NCI-H1417 treated with DMSO at 0.1 percent for 48 hours (cell line): ENCODE measurements around the gene LARP6.
"Not testable (repeated sequence)": the region's sequence is repeated elsewhere in the genome, so short reads cannot be mapped to it uniquely, and the experiment has no call there.

Source experiments
- DNase-seq: peaks from one replicate; lab custom pipeline; 2025; lab: John Stamatoyannopoulos, UW

The LARP6 gene

DNA sequence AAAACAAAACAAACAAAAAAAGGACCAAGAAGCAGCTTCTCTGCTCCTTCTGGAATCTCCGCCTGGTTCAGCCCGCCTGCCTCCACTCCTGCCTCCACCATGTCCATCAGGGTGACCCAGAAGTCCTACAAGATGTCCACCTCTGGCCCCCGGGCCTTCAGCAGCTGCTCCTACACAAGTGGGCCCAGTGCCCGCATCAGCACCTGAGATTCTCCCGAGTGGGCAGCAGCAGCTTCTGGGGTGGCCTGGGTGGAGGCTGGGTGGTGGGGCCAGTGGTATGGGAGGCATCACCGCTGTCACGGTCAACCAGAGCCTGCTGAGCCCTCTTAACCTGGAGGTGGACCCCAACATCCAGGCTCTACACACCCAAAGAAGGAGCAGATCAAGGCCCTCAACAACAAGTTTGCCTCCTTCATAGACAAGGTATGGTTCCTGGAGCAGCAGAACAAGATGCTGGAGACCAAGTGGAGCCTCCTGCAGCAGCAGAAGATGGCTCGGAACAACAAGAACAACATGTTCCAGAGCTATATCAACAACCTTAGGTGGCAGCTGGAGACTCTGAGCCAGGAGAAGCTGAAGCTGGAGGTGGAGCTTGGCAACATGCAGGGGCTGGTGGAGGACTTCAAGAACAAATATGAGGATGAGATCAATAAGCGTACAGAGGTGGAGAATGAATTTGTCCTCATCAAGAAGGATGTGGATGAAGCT, 4.8 kb upstream of the LARP6 start:
- not testable (repeated sequence) for DNase-seq

DNA sequence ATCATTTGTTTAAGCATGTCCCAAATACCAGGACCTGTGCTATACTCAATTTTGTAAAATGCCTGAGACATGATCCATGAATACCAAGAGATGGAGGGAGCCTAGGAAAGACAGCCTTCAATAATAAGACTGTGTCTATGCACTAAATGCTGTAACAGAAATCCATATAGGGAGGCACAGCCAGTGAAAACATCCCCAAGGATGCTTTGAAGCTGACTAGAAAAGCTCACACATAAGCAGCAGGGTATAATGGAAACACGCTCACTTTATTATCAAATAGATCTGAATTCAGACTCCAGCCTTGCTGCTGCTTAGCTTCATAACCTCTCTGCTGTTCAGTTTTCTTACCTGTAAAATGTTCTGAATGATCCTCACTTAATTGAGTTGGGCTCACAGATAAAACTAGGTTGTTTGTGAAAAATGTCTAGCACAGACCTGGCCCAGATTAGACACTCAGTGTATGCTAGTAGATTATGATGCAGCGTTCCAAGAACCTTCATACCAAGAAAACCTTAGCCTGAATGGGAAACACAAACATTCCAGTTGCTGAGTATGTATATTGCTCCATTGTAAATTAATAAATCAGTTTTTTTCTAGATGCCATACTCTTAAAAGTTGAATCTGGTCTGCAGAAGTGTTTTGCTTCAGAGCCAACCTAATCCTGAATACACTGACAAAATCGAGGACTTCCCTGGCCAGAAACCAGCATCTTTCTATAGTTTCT, 3.8 kb upstream of the LARP6 start:
- DNase-seq: no peak

DNA sequence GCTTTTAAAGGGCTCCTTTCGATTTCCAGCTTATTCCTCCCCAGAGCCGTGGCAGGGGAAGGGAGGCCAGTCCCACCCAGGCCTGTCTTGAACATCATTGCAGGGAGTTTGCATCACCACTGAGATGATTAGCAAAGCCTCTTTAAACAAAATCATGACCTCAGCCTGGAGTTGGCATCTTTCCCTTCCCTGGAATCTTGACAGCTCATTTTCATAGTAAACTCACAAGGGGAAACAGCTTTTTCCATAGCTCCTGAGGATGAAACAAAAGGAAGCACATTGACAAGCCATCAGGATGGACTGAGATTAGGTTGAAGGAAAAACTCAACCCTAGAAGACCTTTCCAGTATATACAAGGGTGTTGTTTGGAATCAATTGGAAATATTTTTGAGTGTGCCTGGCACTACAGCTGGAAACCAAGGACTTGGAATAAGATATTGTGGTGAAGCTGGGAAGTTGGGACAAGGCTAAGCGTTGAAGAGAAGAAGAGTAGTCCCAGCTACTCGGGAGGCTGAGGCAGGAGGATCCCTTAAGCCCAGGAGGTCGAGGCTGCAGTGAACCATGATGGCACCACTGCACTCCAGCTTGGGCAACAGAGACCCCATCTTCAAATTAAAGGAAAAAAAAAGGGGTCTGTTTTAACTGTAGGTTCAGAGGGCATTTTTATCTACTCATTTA, 3.1 kb upstream of the LARP6 start:
- DNase-seq: no peak

GRCh38 chr15:70856177-70856883, 2.4 kb upstream of the LARP6 start:
- DNase-seq: no peak

DNA sequence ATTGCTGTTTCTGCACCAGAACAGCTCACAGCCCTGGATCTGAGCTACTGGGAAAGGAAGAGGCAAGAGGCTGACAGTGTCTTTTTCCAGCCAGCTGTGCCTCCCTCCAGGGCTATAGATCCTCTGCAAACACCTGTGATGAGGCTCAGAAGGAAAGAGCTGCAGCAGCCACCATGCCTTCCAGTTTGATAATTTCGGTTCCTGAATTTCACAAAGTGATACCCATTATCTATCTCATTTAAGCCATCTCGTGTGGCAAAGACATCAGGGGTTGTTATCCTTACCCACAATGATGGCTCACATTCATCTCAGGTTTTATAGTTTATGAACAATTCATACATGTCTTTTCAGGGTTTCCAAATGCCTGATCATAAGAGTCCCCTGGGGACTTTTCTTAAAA, 1.8 kb upstream of the LARP6 start:
- DNase-seq: no peak

DNA sequence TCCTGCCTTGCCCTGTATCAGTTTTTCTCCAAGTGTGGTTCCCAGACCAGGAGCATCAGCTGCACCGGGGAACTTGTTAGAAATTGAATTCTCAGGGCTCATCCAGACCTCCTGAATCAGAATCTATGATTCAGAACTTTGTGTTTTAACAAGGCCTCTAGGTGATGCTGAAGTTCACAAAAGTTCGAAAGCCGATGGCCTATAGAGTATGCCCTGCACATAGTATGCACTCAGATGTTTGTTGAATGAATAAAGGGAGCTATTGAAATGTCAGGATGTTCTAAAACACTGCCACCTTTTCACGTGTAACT, 664 bp upstream of the LARP6 start:
- no peak for DNase-seq

DNA sequence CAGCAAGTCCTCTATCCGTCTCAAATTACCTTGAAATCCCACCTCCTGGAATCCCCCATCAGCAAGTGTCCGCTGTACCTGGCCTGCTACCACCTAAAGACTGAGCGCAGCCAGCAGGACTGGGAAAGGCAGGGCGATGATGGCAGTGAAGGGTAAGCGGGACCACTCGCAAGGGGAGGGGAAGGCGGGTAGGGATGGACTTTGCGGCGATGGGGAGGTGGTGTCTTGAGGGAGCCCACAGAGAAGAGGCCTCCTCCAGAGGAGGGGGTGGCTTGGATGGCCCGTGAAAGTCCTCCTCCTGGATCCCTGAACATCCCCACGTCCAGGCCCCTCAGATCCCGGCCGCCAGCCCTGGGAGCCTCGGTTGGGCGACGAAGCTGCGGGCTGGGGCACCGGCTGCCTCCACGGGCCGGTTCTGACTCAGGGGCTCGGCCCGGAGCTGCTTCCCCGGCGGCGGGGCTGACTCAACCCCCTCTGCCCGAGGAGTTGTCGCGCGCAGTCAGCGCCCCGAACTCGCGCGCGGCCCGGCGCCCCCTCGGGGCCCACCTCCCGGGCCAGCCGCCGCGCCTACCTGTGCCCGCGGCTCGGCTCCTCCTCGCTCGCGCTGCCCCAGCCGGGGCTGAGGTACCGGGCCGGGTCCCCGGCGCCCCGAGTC, 512 bp downstream of the LARP6 start:
- no peak for DNase-seq

DNA sequence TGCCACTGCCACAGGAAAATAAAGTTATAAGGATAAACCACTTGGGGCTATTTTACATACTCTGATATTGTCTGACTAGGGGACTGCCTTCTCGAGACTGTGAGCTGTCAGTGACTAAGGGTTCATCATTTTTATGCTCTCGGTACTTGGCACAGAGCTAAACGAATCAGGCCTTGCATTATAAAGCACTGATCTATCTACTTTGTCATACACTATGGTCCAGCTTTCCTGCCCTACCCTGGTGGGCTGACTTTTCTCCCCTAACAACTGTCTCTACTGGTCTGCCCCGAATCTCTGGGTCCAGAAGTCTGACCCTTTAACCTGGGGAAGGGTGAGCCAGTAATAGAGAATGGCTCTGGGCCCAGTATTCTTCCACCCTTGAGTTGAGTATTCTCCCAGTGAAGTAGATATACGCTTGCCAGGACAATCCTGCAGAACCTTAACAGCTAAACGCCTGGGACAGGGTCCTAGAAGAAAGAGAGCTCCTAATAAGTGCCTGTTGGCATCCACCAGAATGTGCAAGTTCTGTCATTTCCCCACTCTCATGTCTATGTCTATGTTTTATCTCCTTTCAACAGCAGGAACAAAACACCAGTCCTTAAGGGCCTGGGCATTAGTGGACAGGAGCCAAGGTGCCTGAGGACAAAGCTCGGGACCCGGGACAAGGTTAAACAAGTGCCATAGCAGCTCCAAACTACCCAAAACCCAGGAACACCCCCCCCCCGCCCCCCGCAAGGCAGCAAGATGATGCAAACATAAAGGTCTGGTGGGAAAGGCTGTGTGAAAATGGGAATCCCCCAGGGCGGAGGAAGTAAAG, 1.2 kb downstream of the LARP6 start:
- no peak for DNase-seq

DNA sequence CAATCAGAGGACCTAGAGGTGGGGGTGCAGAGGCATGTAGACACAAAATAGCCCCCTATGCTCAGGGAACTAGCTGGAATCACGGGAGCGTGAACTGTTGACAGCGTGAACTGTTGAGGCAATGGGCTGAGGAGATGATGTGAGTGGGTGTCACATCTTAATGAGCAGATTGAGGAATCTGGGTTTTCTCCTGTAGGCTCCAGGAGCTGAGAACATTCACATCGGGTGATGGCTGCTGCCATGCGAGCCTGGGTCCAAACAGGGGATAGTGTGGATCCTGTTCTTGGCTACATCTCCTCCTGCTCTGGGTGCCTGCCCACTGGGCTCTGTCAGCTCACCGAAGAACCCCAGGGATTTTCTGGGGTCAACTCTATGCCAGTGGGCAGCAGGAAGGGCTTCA, 2.1 kb downstream of the LARP6 start:
- no peak for DNase-seq

GRCh38 chr15:70845602-70846360, 8.2 kb downstream of the LARP6 start:
- no peak for DNase-seq

GRCh38 chr15:70837476-70837875, 16.5 kb downstream of the LARP6 start:
- DNase-seq: no peak

- no peak for DNase-seq
Measured at GRCh38 chr15:70835841-70836240, 18.1 kb downstream of the LARP6 start.

- DNase-seq: no peak
Measured at GRCh38 chr15:70835415-70835814, 18.5 kb downstream of the LARP6 start.

DNA sequence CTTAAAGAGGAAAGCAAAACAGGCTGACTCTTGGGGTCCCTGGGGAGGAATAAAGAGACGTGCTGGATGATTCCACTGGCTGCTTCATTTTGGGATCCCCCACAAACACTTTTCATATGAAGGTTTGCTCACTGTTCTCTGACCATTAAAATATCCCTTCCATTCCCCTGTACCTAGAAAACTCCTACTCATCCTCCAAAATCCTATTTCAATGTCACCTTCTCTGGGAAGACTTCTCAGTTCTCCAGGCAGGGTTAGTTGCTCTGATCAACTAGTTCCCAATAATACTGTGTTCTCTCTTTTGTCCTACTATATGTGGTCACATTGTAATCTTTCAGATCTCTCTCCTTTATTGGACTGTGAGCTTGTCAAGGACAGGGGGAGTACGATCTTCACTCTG, 19.0 kb downstream of the LARP6 start:
- DNase-seq: no peak

GRCh38 chr15:70833861-70834765, 19.8 kb downstream of the LARP6 start:
- no peak for DNase-seq

- no peak for DNase-seq
Measured at GRCh38 chr15:70833422-70833821, 20.5 kb downstream of the LARP6 start.

- no peak for DNase-seq
Measured at GRCh38 chr15:70832176-70832575, 21.8 kb downstream of the LARP6 start.

DNA sequence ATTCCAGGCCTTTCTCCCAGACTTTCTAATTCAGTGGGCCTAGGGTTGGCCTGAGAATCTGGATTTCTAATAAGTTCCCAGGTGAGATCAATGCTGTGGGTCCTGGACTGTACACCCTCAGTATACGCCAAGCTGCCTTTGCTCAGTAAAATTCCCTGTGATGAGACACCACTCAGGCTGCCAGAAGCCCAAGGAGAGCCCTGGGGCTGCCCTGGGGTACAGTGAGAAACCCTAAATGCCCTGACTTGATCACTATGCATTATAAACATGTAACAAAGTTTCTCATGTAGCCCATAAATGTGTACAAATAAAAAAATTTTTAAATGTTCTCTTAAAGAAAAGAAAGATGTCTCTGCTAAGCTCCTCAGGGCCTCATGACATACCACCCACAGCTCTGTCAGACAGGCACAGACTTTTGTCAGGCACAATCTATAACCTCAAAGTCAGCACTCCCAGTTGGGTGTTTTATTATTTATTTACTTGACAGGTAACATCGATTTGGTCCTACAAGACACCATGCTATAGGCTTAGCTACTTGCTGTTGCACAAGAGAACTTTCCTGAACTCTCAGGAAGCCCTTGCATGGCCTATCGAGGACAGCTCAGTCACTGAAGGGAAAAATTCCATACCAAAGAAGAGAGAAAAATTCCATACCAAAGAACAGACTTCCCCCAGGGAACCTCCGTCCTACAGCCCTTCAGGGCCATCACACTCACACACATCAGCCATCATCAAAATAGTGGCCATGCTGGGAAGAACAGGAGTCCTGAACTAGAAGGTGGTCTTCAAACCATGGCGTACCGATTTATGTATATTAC, 22.7 kb downstream of the LARP6 start:
- no peak for DNase-seq

DNA sequence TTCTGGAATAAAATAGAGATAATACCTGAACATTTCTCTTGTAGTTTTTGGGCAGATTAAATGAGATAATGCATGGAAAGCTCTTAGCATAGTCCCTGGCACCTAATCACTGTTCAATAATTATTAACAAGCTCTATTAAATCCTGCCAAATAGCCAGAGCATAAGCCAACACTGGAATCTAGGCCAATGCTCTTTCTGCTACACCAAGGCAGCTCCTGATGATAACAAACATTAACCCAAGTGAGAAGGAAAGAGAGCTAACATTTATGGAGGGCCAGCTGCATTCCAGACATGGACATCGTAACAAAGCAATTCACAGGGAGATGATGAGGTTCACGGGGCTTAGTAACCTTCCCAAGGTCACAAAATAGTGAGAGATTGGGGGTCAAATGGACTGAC, 23.3 kb downstream of the LARP6 start:
- no peak for DNase-seq
